Measurements from ENCODE around the gene L3MBTL3. TPM values are rescaled to one million over a fixed set of nuclear protein-coding genes. Genes with fewer than 3 reads are reported as not detected.

The L3MBTL3 gene
- total RNA-seq, 2 donors from 2014 or later: 23.7 to 39.7 TPM

GRCh38 chr6:130009146-130009545 is 9.2 kb upstream of the L3MBTL3 start:
- no peak overlapping the region for H3K4me3 Mint-ChIP-seq
- no peak for TF ChIP-seq CTCF (conservative IDR thresholded peaks at IDR 0.05)
- Histone ChIP-seq H3K27ac (ENCODE audit: low read depth, low read length) (no peak overlapping the region), H3K4me1 (ENCODE audit: control insufficient read depth, insufficient read depth, low read length) (no peaks in the 10 kb centered on the region), H3K9ac (ENCODE audit: extremely low read depth, low read length, poor library complexity, severe bottlenecking) (no peak overlapping the region), H3K27me3 (ENCODE audit: control insufficient read depth, insufficient read depth, low read length, poor library complexity, severe bottlenecking) (no peaks in the 10 kb centered on the region), H3K36me3 (ENCODE audit: control insufficient read depth, insufficient read depth, low read length) (no peaks in the 10 kb centered on the region), H3K9me3 (ENCODE audit: control insufficient read depth, low read length) (no peaks in the 10 kb centered on the region), H3K4me3 (ENCODE audit: low read length) (no peak overlapping the region)
- H3K9me3 Mint-ChIP-seq: no peaks in the 10 kb centered on the region
- WGBS, 2 experiments (ENCODE audit: insufficient coverage in 1 of 2, insufficient read length in 1 of 2): 88 to 96% methylated on average over 4 to 5 of the region's 5 CpGs
- no peak overlapping the region for H3K27ac Mint-ChIP-seq
- H3K27me3 Mint-ChIP-seq (ENCODE audit: insufficient read depth): no peaks in the 10 kb centered on the region
- no peaks in the 10 kb centered on the region for H3K36me3 Mint-ChIP-seq (ENCODE audit: low read depth)
- no peak for DNase-seq
- H3K4me1 Mint-ChIP-seq: peaks cover 9% of the 10 kb centered on the region

GRCh38 chr6:130010387-130010786 is 8.0 kb upstream of the L3MBTL3 start:
- no peak for DNase-seq
- H3K4me3 Mint-ChIP-seq: no peak overlapping the region
- no peak for TF ChIP-seq CTCF (conservative IDR thresholded peaks at IDR 0.05)
- H3K4me1 Mint-ChIP-seq: peaks cover 9% of the 10 kb centered on the region
- no peaks in the 10 kb centered on the region for H3K4me1 ChIP-seq (ENCODE audit: control insufficient read depth, insufficient read depth, low read length)
- H3K27ac Mint-ChIP-seq: no peak overlapping the region
- H3K9me3 ChIP-seq (ENCODE audit: control insufficient read depth, low read length): no peaks in the 10 kb centered on the region
- no peaks in the 10 kb centered on the region for H3K36me3 ChIP-seq (ENCODE audit: control insufficient read depth, insufficient read depth, low read length)
- WGBS, 2 experiments (ENCODE audit: insufficient coverage in 1 of 2, insufficient read length in 1 of 2): 82 to 91% methylated on average over 2 of the region's 2 CpGs
- H3K27me3 ChIP-seq (ENCODE audit: control insufficient read depth, insufficient read depth, low read length, poor library complexity, severe bottlenecking): no peaks in the 10 kb centered on the region
- H3K36me3 Mint-ChIP-seq (ENCODE audit: low read depth): no peaks in the 10 kb centered on the region
- no peak overlapping the region for H3K4me3 ChIP-seq (ENCODE audit: low read length)
- H3K9ac ChIP-seq (ENCODE audit: extremely low read depth, low read length, poor library complexity, severe bottlenecking): no peak overlapping the region
- H3K27ac ChIP-seq (ENCODE audit: low read depth, low read length): no peak overlapping the region
- H3K9me3 Mint-ChIP-seq: no peaks in the 10 kb centered on the region
- no peaks in the 10 kb centered on the region for H3K27me3 Mint-ChIP-seq (ENCODE audit: insufficient read depth)

- WGBS, 2 experiments (ENCODE audit: insufficient coverage in 1 of 2, insufficient read length in 1 of 2): 89 to 100% methylated on average over 2 to 4 of the region's 4 CpGs
- H3K4me3 Mint-ChIP-seq: no peak overlapping the region
- H3K4me1 Mint-ChIP-seq: peaks cover 17% of the 10 kb centered on the region
- H3K27me3 ChIP-seq (ENCODE audit: control insufficient read depth, insufficient read depth, low read length, poor library complexity, severe bottlenecking): no peaks in the 10 kb centered on the region
- H3K9me3 ChIP-seq (ENCODE audit: control insufficient read depth, low read length): no peaks in the 10 kb centered on the region
- TF ChIP-seq CTCF (conservative IDR thresholded peaks at IDR 0.05): no peak
- no peaks in the 10 kb centered on the region for H3K27me3 Mint-ChIP-seq (ENCODE audit: insufficient read depth)
- no peak overlapping the region for H3K9ac ChIP-seq (ENCODE audit: extremely low read depth, low read length, poor library complexity, severe bottlenecking)
- H3K27ac ChIP-seq (ENCODE audit: low read depth, low read length): no peak overlapping the region
- no peak for DNase-seq
- H3K4me3 ChIP-seq (ENCODE audit: low read length): no peak overlapping the region
- no peaks in the 10 kb centered on the region for H3K9me3 Mint-ChIP-seq
- no peaks in the 10 kb centered on the region for H3K4me1 ChIP-seq (ENCODE audit: control insufficient read depth, insufficient read depth, low read length)
- no peaks in the 10 kb centered on the region for H3K36me3 Mint-ChIP-seq (ENCODE audit: low read depth)
- H3K36me3 ChIP-seq (ENCODE audit: control insufficient read depth, insufficient read depth, low read length): no peaks in the 10 kb centered on the region
- no peak overlapping the region for H3K27ac Mint-ChIP-seq
Observed at GRCh38 chr6:130012728-130013127, 5.7 kb upstream of the L3MBTL3 start.

All from endodermal cell (in vitro differentiated cells).